HG03097 (cell line): ENCODE results near the gene SNTB2.
"Not testable (repeated sequence)": the region's sequence is repeated elsewhere in the genome, so short reads cannot be mapped to it uniquely, and the experiment has no call there.

Experiments
- ATAC-seq: cut with Tn5 transposase; IDR thresholded peaks from one replicate; pipeline ENCODE4 v1.9.1; 2021; ENCODE audit not compliant: unreplicated experiment, low FRiP score

The SNTB2 gene

DNA sequence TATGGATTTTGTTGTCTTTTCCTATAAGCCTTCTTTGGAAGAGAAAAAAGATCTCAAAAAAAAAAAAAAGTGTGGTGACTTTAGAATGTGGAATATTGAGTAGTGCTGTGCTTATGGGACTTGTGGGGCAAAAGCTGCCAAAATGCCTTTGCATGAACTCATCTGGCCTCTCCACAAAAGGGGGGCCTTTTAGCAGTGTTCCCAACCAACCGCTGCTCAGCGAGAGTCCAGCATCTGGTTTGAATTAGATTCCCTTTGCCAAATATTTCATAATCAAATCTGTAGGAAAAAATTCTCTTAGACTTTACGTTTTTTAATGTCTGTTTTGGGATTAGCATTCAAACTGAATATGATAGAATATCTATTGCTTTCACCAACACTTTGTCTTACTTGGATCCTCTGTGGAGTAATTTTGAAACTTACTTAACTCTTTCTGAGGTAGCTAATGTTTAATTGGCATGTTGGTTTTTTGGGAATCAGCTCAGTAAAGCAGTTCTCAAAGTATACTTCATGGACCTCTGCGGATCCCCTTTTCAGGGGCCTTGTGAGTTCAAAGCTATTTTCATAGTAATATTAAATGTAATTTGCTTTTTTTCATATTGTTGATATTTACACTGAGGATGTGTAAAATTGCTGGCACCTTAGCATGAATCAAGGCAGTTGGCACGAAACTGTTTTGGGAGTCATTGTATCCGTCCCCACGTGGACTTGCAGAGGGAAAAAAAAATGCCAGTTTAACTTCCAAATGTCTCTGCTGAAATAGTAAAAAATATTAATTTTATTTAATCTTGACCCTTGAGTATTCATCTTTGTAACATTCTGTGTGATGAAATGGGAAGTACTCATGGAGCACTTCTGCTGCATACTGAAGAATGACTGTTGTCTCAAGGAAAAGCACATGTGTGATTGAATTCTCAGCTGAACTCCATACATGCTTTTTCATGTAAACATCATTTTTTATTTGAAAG, 89.5 kb downstream of the SNTB2 start:
- no peak for ATAC-seq

DNA sequence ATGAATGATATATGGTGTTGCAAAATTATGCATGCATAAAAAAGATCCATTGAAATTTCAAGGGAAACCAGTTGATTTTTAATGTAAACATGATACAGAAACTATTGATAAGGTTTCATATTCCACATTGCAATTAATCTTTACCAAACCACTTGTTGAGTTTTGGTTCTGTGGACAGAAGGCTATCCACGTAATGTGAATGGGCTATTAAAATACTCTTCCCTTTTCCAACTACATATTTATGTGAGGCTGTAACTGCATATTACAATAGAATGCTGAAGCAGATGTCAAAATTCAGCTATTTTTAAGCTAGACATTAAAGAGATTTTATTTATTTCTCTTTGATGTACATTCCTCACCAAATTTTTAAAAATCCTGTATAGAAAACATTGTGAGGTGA, 90.4 kb downstream of the SNTB2 start:
- ATAC-seq, result no peak

DNA sequence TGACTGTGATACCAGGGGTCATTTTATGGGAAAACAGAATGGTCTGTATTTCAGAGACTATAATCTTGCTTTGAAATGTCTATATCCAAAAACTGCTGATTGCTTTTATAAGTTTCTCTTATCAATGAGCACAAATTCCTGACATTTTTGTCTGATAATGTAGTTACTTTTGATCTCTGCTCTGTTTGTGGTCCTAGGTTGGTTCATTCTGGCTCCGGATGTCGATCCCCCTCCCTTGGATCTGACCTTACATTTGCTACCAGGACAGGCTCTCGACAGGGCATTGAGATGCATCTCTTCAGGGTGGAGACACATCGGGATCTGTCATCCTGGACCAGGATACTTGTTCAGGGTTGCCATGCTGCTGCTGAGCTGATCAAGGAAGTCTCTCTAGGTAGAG, 96.9 kb downstream of the SNTB2 start:
- no peak for ATAC-seq

GRCh38 chr16:69285240-69285639, 98.3 kb downstream of the SNTB2 start:
- no peak for ATAC-seq

- no peak for ATAC-seq
Measured at GRCh38 chr16:69286941-69287713, 100.2 kb downstream of the SNTB2 start.

GRCh38 chr16:69291657-69292056, 104.7 kb downstream of the SNTB2 start:
- not testable (repeated sequence) for ATAC-seq

DNA sequence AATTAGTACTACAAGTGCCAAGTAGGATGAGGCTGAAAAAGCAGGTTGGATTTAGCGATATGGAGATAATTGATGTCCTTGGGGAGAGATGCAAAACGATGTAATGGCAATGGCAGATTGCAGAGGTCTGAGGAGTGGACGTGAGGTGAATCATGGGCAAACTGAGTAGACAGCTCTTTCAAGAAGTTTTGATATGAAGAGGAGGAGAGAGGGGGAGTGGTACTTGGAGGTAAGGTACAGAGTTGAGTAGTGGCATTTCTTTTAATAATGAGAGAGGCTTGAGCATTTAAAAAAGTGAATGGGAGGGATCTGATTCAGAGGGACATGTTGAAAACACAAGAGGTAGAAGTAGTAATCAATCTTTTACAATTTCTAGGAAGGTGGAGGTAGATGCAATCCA, 106.4 kb downstream of the SNTB2 start:
- no peak for ATAC-seq

- no peak for ATAC-seq
Measured at GRCh38 chr16:69294051-69294450, 107.1 kb downstream of the SNTB2 start.

DNA sequence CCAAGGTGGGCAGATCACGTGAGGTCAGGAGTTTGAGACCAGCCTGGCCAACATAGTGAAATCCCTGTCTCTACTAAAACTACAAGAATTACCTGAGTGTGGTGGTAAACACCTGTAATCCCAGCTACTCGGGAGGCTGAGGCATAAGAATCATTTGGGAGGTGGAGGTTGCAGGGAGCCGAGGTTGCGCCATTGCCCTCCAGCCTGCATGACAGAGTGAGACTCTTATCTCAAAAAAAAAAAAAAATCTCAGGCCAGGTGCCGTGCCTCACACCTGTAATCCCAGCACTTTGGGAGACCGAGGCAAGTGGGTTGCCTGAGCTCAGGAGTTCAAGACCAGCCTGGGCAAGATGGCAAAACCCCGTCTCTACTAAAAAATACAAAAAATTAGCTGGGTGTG, 109.8 kb downstream of the SNTB2 start:
- ATAC-seq, result not testable (repeated sequence)

GRCh38 chr16:69298261-69298660, 111.3 kb downstream of the SNTB2 start:
- ATAC-seq, result no peak

- ATAC-seq, result no peak
Measured at GRCh38 chr16:69301187-69301586, 114.2 kb downstream of the SNTB2 start.

- ATAC-seq, result no peak
Measured at GRCh38 chr16:69301861-69302260, 114.9 kb downstream of the SNTB2 start.

GRCh38 chr16:69302301-69302700, 115.3 kb downstream of the SNTB2 start:
- ATAC-seq, result no peak

- no peak for ATAC-seq
Measured at GRCh38 chr16:69306031-69306430, 119.1 kb downstream of the SNTB2 start.

- ATAC-seq, result no peak
Measured at GRCh38 chr16:69307091-69307490, 120.1 kb downstream of the SNTB2 start.

GRCh38 chr16:69307856-69308255, 120.9 kb downstream of the SNTB2 start:
- no peak for ATAC-seq

GRCh38 chr16:69309316-69309715, 122.4 kb downstream of the SNTB2 start:
- no peak for ATAC-seq

GRCh38 chr16:69310653-69311532, 123.9 kb downstream of the SNTB2 start, which contains the start of gene VPS4A:
Gene VPS4A (plus strand): TSS chr16:69311350. CDS start chr16:69311512, 162 bp downstream.
- ATAC-seq, result peak; percentile 93

- peak; percentile 40 for ATAC-seq
Measured at GRCh38 chr16:69311533-69312387, 124.8 kb downstream of the SNTB2 start.

GRCh38 chr16:69313469-69313868, 126.5 kb downstream of the SNTB2 start:
- no peak for ATAC-seq
